ENCODE data around the gene CRYL1. TPM values are rescaled to one million over a fixed set of nuclear protein-coding genes. Genes with fewer than 3 reads are reported as not detected.

CRYL1 gene
- total RNA-seq, 1 experiment from 2014 or later, result 6.7 TPM

DNA sequence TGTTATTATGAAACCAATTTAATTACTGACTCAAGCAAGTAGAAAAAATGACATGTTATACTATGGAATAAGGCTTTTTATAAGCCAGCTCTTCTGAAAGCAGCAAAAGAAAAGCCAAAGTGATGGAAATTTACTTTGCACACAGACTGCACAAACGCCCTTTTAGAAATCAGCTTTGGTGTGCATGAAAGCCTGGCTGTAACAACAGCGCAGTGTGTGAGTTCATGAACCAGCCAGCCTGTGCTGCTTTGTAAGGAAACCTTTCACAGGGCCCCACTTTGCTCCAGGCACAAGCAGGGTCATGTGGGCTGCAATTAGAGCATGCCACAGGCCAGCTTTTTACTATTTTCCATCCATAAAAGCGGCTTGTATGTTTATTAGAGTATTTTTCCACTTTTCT is 27.7 kb upstream of the CRYL1 start:
- intact Hi-C loops (cut with micrococcal nuclease; ENCODE audit: unreplicated experiment), result no loop called here
- H3K4me1 ChIP-seq, result no peaks in the 10 kb centered on the region; the same call in 1 of the 2 replicates
- H3K4me1 Mint-ChIP-seq (ENCODE audit: low read depth, unreplicated experiment), result no peaks in the 10 kb centered on the region
- CTCF ChIA-PET, result no interaction called here
- no peaks in the 10 kb centered on the region for H3K36me3 Mint-ChIP-seq (ENCODE audit: insufficient read depth, unreplicated experiment)
- no peak overlapping the region for H3K4me3 Mint-ChIP-seq (ENCODE audit: unreplicated experiment)
- POLR2A ChIA-PET, result no interaction called here
- TF ChIP-seq, protein P1, sequence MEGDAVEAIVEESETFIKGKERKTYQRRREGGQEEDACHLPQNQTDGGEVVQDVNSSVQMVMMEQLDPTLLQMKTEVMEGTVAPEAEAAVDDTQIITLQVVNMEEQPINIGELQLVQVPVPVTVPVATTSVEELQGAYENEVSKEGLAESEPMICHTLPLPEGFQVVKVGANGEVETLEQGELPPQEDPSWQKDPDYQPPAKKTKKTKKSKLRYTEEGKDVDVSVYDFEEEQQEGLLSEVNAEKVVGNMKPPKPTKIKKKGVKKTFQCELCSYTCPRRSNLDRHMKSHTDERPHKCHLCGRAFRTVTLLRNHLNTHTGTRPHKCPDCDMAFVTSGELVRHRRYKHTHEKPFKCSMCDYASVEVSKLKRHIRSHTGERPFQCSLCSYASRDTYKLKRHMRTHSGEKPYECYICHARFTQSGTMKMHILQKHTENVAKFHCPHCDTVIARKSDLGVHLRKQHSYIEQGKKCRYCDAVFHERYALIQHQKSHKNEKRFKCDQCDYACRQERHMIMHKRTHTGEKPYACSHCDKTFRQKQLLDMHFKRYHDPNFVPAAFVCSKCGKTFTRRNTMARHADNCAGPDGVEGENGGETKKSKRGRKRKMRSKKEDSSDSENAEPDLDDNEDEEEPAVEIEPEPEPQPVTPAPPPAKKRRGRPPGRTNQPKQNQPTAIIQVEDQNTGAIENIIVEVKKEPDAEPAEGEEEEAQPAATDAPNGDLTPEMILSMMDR (IDR thresholded peaks at IDR 0.05; ENCODE audit: insufficient read depth in 1 of 2, low read depth in 1 of 2, low read length in 1 of 2, severe bottlenecking in 1 of 2, unreplicated experiment in 1 of 2), result no peak
- no peaks in the 10 kb centered on the region for H3K27me3 Mint-ChIP-seq (ENCODE audit: insufficient read depth, unreplicated experiment)
- no peaks in the 10 kb centered on the region for H3K9me3 Mint-ChIP-seq (ENCODE audit: unreplicated experiment)
- no peak overlapping the region for H3K27ac Mint-ChIP-seq (ENCODE audit: unreplicated experiment)
- BruUV-seq (replicated peaks), result no TSS peak
- H3K9me3 ChIP-seq, result no peaks in the 10 kb centered on the region; the same call in 1 of the 2 replicates
- no peaks in the 10 kb centered on the region for H3K36me3 ChIP-seq (ENCODE audit: control insufficient read depth, insufficient read depth, low read length)
- no peak for DNase-seq
- H3K4me3 ChIP-seq (ENCODE audit: low read depth, low read length), result no peak overlapping the region
- no peaks in the 10 kb centered on the region for H3K27me3 ChIP-seq (replicated peaks; ENCODE audit: control insufficient read depth, insufficient read depth, low read length)

DNA sequence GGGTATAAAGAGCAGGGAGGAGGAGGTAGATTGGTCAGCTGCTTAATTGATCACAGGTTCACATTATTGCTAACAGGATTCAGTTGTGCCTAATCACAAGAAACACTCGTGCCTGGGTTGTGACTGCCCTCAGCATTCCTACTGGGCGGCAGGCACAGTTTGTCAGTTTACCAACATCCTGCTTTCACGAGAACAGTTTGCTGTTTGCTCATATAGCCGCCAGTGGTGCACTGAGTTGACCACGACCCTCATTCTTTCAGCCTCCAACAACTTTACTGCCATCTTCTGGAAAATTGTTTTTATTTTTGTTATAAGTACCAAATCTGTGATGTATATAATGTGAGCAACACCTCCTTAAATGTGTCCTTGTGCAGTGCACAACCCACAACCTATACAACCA is 25.1 kb upstream of the CRYL1 start:
- BruUV-seq (replicated peaks), result no TSS peak
- no peaks in the 10 kb centered on the region for H3K36me3 ChIP-seq (ENCODE audit: control insufficient read depth, insufficient read depth, low read length)
- Mint-ChIP-seq H3K27ac (ENCODE audit: unreplicated experiment) (no peak overlapping the region), H3K36me3 (ENCODE audit: insufficient read depth, unreplicated experiment) (no peaks in the 10 kb centered on the region), H3K9me3 (ENCODE audit: unreplicated experiment) (no peaks in the 10 kb centered on the region), H3K27me3 (ENCODE audit: insufficient read depth, unreplicated experiment) (no peaks in the 10 kb centered on the region), H3K4me1 (ENCODE audit: low read depth, unreplicated experiment) (no peaks in the 10 kb centered on the region), H3K4me3 (ENCODE audit: unreplicated experiment) (no peak overlapping the region)
- peaks cover 7% of the 10 kb centered on the region for H3K4me1 ChIP-seq
- TF ChIP-seq, protein P1 (IDR thresholded peaks at IDR 0.05; ENCODE audit: insufficient read depth in 1 of 2, low read depth in 1 of 2, low read length in 1 of 2, severe bottlenecking in 1 of 2, unreplicated experiment in 1 of 2), result no peak
- H3K9me3 ChIP-seq, result no peaks in the 10 kb centered on the region; the same call in 1 of the 2 replicates
- CTCF ChIA-PET, result no interaction called here
- DNase-seq, result no peak
- intact Hi-C loops (cut with micrococcal nuclease; ENCODE audit: unreplicated experiment), result loop anchor here (1.0 kb wide), 1 partner anchor 55 kb away; no protein-coding TSS in a partner anchor
- no peaks in the 10 kb centered on the region for H3K27me3 ChIP-seq (replicated peaks; ENCODE audit: control insufficient read depth, insufficient read depth, low read length)
- POLR2A ChIA-PET, result interaction anchor here (0.7 kb wide), 1 partner anchor 166 kb away, joined by 4 read pairs; no protein-coding TSS in a partner anchor
- H3K4me3 ChIP-seq (ENCODE audit: low read depth, low read length), result no peak overlapping the region

DNA sequence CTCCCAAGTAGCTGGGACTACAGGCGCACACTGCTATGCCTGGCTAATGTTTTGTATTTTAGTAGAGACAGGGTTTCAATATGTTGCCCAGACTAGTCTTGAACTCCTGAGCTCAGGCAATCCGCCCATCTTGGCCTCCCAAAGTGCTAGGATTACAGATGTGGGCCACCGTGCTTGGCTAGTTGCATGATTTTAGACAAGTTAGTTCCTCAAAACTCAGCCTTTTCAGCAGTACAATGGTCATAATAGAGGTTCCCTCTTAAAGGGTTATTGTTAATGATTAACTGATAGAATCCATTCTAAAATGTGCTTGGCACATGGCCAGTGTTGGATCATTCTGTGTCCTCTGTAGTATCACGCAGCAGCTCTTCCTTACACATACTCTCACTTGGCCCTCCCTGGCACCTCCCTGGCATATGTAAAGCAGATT is 21.8 kb upstream of the CRYL1 start:
- no peak for DNase-seq
- H3K4me3 Mint-ChIP-seq (ENCODE audit: unreplicated experiment), result no peak overlapping the region
- intact Hi-C loops (cut with micrococcal nuclease; ENCODE audit: unreplicated experiment), result no loop called here

More for the DNA sequence above, 21.8 kb upstream of the CRYL1 start:
- Mint-ChIP-seq H3K9me3 (ENCODE audit: unreplicated experiment) (no peaks in the 10 kb centered on the region), H3K36me3 (ENCODE audit: insufficient read depth, unreplicated experiment) (no peaks in the 10 kb centered on the region), H3K4me1 (ENCODE audit: low read depth, unreplicated experiment) (no peaks in the 10 kb centered on the region), H3K27ac (ENCODE audit: unreplicated experiment) (no peak overlapping the region), H3K27me3 (ENCODE audit: insufficient read depth, unreplicated experiment) (no peaks in the 10 kb centered on the region)
- Histone ChIP-seq H3K27me3 (replicated peaks; ENCODE audit: control insufficient read depth, insufficient read depth, low read length) (no peaks in the 10 kb centered on the region), H3K4me3 (ENCODE audit: low read depth, low read length) (no peak overlapping the region), H3K36me3 (ENCODE audit: control insufficient read depth, insufficient read depth, low read length) (no peaks in the 10 kb centered on the region), H3K9me3 (no peaks in the 10 kb centered on the region; the same call in 1 of the 2 replicates), H3K4me1 (peaks cover 7% of the 10 kb centered on the region)
- no TSS peak for BruUV-seq (replicated peaks)
- ChIA-PET CTCF (no interaction called here), POLR2A (no interaction called here)
- TF ChIP-seq, protein P1 (IDR thresholded peaks at IDR 0.05; ENCODE audit: insufficient read depth in 1 of 2, low read depth in 1 of 2, low read length in 1 of 2, severe bottlenecking in 1 of 2, unreplicated experiment in 1 of 2), result no peak

Measured in Caco-2 (cell line).